ENCODE measurements around the gene BCR.
A peak's percentile ranks its signal among the peaks of the same experiment; 100 is the strongest.

The BCR gene

DNA sequence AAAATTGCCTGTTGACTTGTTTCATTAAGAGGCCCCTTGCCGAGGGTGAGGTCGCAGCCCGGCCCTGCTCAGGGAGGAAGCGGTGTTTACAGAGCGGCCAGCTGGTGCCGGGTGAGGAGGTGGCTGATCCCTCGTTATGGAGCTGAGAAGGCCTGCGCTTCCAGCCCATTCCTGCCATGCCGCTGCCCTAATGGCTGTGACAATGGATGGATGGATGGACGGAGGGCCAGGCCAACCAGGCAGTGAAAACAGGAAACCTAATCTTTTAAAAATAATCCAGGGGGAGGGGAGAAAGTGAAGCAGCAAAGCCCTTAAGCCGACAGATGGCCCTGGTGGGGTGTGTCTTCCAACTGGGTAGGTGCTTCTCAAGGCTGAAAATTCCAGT, 38.5 kb downstream of the BCR start:
- peaks cover 4% of the 10 kb centered on the region for H3K36me3 Mint-ChIP-seq (ENCODE audit: low read depth)
- H3K9me3 Mint-ChIP-seq, result no peaks in the 10 kb centered on the region
- H3K27me3 Mint-ChIP-seq (ENCODE audit: low read depth), result no peaks in the 10 kb centered on the region
- peak overlapping the region; percentile 73 for H3K4me3 Mint-ChIP-seq
- H3K27ac Mint-ChIP-seq, result peak overlapping the region; percentile 87
- H3K4me1 Mint-ChIP-seq (ENCODE audit: low read depth), result peaks cover 84% of the 10 kb centered on the region

DNA sequence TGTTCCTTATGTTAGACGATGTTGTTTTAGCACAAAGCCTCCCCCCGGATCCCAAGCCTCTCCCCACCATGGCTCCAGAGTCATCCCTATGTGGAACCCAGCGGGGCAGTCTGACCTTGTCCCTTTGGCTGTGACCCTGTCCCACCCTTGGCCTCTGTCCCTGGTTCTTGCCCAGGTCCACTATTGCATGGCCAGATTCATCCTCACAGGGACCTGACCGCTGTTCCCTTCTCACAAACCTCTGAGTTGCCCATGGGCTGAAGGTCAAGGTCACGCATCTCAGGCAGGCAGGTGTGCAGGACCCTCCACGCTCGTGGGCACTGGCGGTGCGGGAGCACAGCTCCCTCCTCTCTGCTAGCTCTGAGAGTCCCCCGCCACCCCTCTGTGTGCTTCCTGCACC, 39.0 kb downstream of the BCR start:
- H3K27me3 Mint-ChIP-seq (ENCODE audit: low read depth), result no peaks in the 10 kb centered on the region
- H3K4me1 Mint-ChIP-seq (ENCODE audit: low read depth), result peaks cover 86% of the 10 kb centered on the region
- H3K9me3 Mint-ChIP-seq, result no peaks in the 10 kb centered on the region
- H3K4me3 Mint-ChIP-seq, result peak overlapping the region; percentile 82
- H3K27ac Mint-ChIP-seq, result peak overlapping the region; percentile 87
- peaks cover 4% of the 10 kb centered on the region for H3K36me3 Mint-ChIP-seq (ENCODE audit: low read depth)

DNA sequence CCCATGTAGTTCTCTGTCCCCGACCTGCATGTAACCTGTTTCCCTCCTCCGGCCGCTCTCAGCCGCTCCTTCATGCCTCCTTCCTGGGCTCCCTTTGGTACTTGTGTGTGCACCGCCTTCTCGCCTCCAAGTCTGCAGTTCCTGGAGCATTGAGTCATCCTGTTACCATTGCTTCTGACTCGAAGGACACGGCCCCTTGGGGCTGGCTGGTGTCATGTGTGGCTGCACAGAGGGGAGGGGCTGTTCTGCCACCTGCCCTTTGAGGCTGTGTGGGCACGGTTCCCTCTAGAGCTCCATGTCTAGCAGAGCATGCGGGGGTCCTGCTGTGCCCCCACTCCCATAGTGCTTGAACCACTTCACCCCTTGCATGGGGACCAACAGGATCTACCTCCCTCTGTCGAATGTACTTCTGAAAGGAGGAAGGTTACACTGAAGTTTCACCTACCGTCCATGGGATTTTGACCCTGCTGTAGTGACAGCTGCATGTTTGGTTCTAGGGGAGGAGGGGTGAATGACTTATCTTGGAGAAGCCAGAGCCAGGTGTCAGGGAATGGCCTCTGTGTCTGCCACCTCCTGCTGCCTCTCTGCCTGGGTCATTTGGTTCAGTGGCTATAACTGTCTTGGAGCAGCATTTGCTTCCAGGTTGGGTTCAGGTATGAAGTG, 39.6 kb downstream of the BCR start:
- H3K9me3 Mint-ChIP-seq, result no peaks in the 10 kb centered on the region
- peak overlapping the region; percentile 87 for H3K27ac Mint-ChIP-seq
- no peaks in the 10 kb centered on the region for H3K27me3 Mint-ChIP-seq (ENCODE audit: low read depth)
- peak overlapping the region; percentile 82 for H3K4me3 Mint-ChIP-seq
- peaks cover 86% of the 10 kb centered on the region for H3K4me1 Mint-ChIP-seq (ENCODE audit: low read depth)
- peaks cover 2% of the 10 kb centered on the region for H3K36me3 Mint-ChIP-seq (ENCODE audit: low read depth)

DNA sequence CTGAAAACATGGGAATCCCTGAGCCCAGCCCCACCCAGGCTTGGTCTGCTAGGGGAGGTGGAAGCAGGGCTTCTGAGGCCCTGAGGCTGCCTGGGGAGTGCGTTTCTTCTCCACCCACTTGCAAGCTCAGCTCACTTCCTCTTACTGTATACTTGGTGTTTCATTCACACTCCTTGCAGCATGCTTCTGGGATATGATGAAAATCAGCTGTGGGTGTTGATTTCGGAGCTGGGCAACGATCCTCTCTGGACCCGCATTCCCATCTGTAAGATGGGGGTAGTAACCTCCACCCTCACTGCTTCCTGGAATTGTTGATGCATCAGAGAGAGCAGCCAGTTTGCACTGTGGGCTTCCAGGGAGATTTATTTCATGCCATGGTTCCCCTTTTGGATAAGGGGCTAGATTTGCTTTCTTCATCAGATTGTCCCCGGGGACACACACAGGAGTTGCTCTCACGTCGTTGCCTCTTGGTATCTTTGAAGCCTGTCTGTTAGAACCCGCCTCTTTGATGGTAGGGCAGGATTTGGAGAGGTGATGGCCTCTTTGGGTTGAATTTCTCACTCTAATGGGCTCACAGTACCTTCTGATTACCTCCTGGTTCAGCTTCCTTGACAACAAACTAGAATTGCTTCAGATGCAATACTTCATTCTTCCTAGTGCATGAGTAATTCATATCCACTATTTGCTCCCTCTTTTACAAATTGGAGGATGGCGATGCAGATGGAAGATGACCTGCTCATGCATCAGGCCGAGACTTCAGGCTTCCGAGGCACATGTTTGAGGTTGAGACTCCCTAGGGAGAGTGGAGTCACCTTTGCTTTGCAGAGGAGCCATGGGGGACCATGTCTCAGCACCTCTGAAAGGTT, 40.4 kb downstream of the BCR start:
- H3K27me3 Mint-ChIP-seq (ENCODE audit: low read depth), result no peaks in the 10 kb centered on the region
- no peaks in the 10 kb centered on the region for H3K9me3 Mint-ChIP-seq
- H3K4me3 Mint-ChIP-seq, result peak overlapping the region; percentile 60
- H3K4me1 Mint-ChIP-seq (ENCODE audit: low read depth), result peaks cover 86% of the 10 kb centered on the region
- peaks cover 2% of the 10 kb centered on the region for H3K36me3 Mint-ChIP-seq (ENCODE audit: low read depth)
- H3K27ac Mint-ChIP-seq, result peak overlapping the region; percentile 87

DNA sequence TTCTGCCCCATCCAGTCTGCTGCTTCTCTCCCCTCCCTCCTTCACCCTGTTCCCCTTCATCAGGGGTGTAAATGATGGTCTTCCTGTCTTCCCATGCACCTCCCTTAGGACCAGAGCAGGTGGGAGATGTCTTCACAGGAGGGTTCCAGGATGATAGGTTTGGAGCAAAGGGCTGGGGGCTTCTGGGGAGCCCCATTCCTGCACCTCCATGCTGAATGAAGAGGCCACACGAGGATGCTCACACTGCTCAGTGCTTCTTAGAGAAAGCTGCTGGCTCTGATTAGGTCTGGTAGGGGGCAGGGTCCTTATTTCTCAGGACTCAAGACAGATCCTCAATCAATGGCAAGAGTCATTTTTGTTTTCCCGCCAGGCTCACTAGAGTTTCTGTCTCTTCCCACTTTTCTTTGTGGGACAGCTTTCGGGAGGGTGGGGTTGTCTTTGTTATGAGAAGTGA, 41.1 kb downstream of the BCR start:
- Mint-ChIP-seq H3K36me3 (ENCODE audit: low read depth) (peaks cover 6% of the 10 kb centered on the region), H3K4me1 (ENCODE audit: low read depth) (peaks cover 86% of the 10 kb centered on the region), H3K9me3 (no peaks in the 10 kb centered on the region), H3K27me3 (ENCODE audit: low read depth) (no peaks in the 10 kb centered on the region), H3K4me3 (no peak overlapping the region), H3K27ac (no peak overlapping the region)

DNA sequence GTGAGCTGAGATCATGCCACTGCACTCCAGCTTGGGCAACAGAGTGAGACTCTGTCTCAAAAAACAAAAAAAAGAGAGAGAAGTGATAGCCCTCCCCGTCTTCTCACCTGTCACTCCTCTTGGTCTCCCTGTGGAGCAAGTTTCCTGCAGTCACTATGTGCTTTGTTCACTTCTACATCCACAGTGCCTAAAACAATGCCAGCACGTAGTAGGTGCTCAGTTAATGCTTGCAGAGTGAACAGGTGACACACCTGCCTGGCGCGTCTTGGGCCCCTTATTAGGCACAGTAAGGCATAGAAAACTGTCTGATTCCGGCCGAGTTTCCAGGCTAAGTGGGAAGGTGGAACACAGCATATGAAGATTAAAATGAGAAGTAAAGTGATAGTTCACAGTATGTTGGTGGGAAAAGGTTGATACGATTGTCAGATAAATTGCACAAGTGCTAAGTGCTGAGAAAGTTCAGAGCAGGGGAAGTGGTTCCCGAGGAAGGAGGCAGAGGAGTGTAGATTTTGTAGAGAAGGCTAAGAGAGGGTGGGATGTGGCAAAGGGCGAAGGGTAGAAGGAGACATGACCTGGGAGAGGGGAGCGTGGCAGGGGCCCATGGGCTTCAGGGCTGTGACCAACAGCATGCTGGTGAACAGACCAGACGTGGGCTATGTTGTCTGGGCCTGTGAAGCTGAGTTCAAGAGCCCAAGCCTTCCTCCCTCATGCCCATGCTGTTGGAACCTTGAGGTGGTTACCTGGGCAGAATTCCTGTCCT, 41.9 kb downstream of the BCR start:
- peak overlapping the region; percentile 49 for H3K27ac Mint-ChIP-seq
- peaks cover 12% of the 10 kb centered on the region for H3K36me3 Mint-ChIP-seq (ENCODE audit: low read depth)
- H3K4me3 Mint-ChIP-seq, result peak overlapping the region; percentile 14
- H3K27me3 Mint-ChIP-seq (ENCODE audit: low read depth), result no peaks in the 10 kb centered on the region
- H3K9me3 Mint-ChIP-seq, result peaks cover 1% of the 10 kb centered on the region
- peaks cover 84% of the 10 kb centered on the region for H3K4me1 Mint-ChIP-seq (ENCODE audit: low read depth)

DNA sequence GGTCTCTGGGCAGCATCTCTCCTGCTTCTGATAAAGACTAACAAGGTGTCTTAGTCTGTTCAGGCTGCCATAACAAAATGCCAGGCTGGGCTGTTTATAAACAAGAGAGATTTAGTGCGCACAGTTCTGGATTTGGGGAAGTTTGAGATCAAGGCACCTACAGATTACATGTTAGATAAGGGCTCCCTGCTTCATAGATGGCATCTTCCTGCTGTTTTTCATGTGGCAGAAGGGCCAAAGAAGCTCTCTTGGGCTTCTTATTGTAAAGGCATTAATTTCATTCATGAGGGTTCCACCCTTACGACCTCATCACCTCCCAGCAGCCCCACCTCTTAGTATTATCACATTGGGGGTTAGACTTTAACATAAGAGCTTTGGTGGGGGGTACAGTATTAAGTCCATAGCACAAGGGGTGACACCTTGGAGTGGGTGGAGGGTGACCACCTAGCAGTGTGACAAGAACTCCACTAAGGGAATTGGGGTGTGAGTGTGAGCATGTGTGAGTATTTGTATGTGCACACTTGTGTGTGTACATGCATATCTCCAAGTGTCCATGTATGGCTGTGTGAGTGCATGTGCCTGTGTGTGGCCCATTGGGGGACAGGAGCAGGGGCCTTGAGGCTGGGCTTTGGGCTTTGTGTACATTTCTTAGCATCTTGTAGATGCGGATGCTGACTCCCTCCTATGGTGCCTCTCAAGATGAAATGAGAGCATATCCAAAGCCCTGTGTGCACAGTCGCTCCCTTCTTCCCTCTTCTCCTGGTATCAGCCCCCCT, 42.7 kb downstream of the BCR start:
- no peak overlapping the region for H3K4me3 Mint-ChIP-seq
- peaks cover 83% of the 10 kb centered on the region for H3K4me1 Mint-ChIP-seq (ENCODE audit: low read depth)

DNA sequence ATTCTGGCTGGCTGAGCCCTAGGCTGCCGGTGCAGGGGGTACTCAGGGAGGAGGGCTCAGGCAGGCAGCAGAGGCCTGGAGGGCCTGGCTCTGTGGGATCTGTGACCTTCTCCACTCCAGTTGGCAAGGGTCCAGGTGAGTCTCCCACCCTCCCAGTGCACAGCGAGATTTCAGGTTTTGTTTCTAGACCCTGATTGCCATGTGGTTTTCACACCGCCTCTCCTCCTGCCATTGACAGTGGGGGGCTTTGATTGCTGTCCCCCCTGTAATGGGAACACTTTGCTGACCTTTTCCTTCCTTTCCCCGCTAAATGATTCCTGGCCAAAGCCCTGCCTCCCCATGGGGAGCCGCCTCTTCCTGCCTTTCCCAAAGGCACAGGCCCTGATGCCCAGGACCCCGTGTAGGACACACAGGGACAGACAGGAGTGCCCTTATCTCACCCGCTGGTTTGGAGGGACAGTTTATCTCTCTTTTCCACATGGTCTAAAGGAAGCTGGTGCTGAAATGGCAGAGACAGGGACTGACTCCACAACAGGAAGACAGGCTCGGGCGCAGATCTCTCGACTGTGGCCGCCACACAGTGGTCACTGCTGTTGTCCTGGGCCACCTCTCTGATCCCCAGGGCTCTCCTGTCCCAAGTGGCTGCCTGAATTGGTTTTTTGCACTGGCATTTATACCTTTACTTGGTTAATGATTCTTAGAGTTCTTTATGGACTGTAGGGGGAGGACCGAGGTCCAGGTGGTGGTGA, 43.4 kb downstream of the BCR start:
- peak overlapping the region; percentile 76 for H3K27ac Mint-ChIP-seq
- peaks cover 23% of the 10 kb centered on the region for H3K36me3 Mint-ChIP-seq (ENCODE audit: low read depth)
- no peaks in the 10 kb centered on the region for H3K27me3 Mint-ChIP-seq (ENCODE audit: low read depth)
- H3K4me3 Mint-ChIP-seq, result no peak overlapping the region
- H3K4me1 Mint-ChIP-seq (ENCODE audit: low read depth), result peaks cover 75% of the 10 kb centered on the region
- peaks cover 14% of the 10 kb centered on the region for H3K9me3 Mint-ChIP-seq

More for the DNA sequence above, 42.7 kb downstream of the BCR start:
- H3K36me3 Mint-ChIP-seq (ENCODE audit: low read depth), result peaks cover 18% of the 10 kb centered on the region
- peak overlapping the region; percentile 49 for H3K27ac Mint-ChIP-seq
- peaks cover 7% of the 10 kb centered on the region for H3K9me3 Mint-ChIP-seq
- H3K27me3 Mint-ChIP-seq (ENCODE audit: low read depth), result no peaks in the 10 kb centered on the region

DNA sequence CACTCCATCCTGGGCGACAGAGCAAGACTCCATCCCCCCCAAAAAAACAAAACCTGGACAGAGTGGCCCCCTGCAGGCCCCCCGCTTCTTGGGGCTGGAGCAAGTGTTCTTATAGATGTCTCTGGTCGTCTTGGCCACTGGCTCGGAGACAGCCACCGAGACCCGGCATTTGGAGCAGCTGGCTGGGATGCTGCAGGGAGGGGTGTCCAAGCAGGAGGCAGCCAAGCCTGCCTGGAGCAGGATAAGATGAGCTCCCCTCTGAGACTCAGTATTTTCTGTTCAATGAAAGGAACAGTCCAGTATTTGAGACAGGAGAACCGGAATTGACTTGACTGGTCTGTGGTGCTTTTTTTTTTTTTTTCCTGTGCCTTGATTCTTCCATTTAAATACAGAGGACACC, 44.5 kb downstream of the BCR start:
- H3K4me1 Mint-ChIP-seq (ENCODE audit: low read depth), result peaks cover 65% of the 10 kb centered on the region
- H3K27ac Mint-ChIP-seq, result peak overlapping the region; percentile 52
- H3K9me3 Mint-ChIP-seq, result peaks cover 20% of the 10 kb centered on the region
- no peak overlapping the region for H3K4me3 Mint-ChIP-seq
- H3K27me3 Mint-ChIP-seq (ENCODE audit: low read depth), result no peaks in the 10 kb centered on the region
- peaks cover 33% of the 10 kb centered on the region for H3K36me3 Mint-ChIP-seq (ENCODE audit: low read depth)

DNA sequence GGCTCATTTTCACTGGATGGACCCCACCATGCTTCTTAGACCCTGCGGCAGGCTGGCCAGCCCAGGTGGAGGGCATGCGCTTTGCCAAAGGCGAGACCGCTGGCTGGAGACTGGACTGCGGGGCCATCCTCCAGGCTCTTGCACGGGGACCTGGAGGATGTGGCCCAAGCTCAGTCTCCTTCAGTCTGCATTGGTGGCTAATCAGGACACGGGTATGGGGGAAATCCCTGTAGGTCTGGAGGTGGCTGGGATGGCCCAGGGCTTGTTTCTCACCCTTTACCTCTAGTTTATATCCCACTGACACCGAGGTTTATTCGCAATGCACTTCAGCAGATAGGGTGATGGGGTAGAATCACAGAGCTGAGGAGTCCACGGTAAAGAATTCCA, 45.0 kb downstream of the BCR start:
- Mint-ChIP-seq H3K27ac (peak overlapping the region; percentile 80), H3K9me3 (peaks cover 20% of the 10 kb centered on the region), H3K4me3 (no peak overlapping the region), H3K27me3 (ENCODE audit: low read depth) (no peaks in the 10 kb centered on the region), H3K4me1 (ENCODE audit: low read depth) (peaks cover 61% of the 10 kb centered on the region), H3K36me3 (ENCODE audit: low read depth) (peaks cover 37% of the 10 kb centered on the region)

DNA sequence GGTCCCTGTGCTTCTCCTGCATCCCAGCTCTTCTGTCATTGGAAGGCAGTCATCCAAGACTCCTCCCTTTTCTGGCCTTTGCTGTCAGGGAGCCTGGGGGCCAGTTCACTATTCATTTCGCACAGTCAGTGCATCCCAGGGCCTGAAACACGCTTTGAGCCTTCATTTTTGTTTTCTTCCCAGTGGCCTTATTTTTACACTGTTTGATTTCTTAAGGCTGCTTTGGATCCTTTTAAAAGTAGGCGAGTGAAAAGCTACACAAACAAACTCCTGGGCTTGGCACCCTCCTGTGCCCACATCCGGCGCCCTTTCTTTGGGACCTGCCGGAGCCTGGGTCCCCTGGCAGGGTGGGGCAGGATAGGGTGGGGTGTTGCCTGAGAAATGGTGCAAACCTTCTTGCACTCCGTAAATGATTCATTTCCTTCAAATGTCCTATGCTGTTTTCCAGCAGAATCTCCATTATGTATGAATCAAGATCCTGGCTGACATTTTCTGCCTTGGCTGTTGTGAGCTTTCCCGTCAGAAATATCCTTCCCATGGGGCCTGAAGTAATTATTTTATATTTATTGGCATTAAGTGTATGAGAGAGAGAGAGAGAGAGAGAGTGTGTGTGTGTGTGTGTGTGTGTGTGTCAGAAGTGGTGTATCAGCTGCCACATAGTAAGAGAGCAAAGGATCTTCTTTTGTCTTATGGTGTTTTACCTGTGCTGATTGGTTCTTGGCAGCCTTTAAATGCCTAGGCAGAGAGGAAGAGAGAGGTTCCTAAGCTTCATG, 45.6 kb downstream of the BCR start:
- peak overlapping the region; percentile 80 for H3K27ac Mint-ChIP-seq
- H3K4me3 Mint-ChIP-seq, result peak overlapping the region; percentile 61
- peaks cover 20% of the 10 kb centered on the region for H3K9me3 Mint-ChIP-seq
- peaks cover 37% of the 10 kb centered on the region for H3K36me3 Mint-ChIP-seq (ENCODE audit: low read depth)
- peaks cover 55% of the 10 kb centered on the region for H3K4me1 Mint-ChIP-seq (ENCODE audit: low read depth)
- no peaks in the 10 kb centered on the region for H3K27me3 Mint-ChIP-seq (ENCODE audit: low read depth)

DNA sequence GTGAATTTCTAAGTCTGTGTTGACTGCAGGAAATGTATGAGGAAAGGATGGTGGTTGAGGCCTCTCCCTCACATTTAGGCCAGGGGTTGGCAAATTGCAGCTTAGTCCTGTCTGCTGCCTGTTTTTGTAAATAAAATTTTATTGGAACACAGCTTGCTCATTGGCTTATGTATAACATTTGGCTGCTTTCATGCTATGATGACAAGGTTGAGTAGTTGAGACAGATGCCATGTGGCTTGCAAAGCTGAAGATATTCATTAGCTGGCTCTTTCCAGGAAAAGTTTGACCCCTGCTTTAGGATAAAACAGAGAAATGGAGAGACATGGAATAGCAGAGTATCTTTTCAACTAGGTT, 46.2 kb downstream of the BCR start:
- Mint-ChIP-seq H3K4me3 (peak overlapping the region; percentile 61), H3K27ac (peak overlapping the region; percentile 80), H3K27me3 (ENCODE audit: low read depth) (no peaks in the 10 kb centered on the region), H3K4me1 (ENCODE audit: low read depth) (peaks cover 50% of the 10 kb centered on the region), H3K9me3 (peaks cover 20% of the 10 kb centered on the region), H3K36me3 (ENCODE audit: low read depth) (peaks cover 37% of the 10 kb centered on the region)

DNA sequence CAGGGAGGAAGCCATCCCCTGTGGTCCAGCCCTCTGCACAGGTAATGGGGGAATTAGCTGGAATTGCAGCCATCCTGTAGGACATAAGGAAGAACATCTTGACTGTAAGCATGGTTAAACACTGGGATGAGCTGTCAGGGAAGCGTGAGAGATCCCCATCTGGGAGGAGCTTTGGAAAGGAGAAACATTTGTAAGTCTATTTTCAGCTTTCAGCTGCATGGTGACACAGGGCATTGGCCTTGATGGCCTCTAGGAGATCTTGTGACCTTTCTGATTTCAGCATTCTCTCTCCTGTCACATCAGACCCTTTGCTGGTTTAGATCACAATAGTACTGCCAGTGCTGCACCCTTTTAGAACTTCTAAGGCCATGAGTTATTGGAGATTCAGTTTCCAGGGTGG, 47.1 kb downstream of the BCR start:
- Mint-ChIP-seq H3K4me1 (ENCODE audit: low read depth) (peaks cover 48% of the 10 kb centered on the region), H3K9me3 (peaks cover 20% of the 10 kb centered on the region), H3K36me3 (ENCODE audit: low read depth) (peaks cover 37% of the 10 kb centered on the region), H3K4me3 (no peak overlapping the region), H3K27ac (no peak overlapping the region), H3K27me3 (ENCODE audit: low read depth) (no peaks in the 10 kb centered on the region)
